C4-2B (cell line): ENCODE results near the gene CD52.

Experiments
- CTCF ChIP-seq: fragments of 450-650 bp; conservative IDR thresholded peaks from 2 replicates; pipeline ENCODE4 v1.5.1; 2017; ENCODE audit warnings: mild to moderate bottlenecking
- ZFX ChIP-seq: fragments of 450-650 bp; IDR thresholded peaks from 2 replicates; pipeline ENCODE4 v1.6.1; 2017

GRCh38 chr1:26295194-26296138 is 22.3 kb upstream of the CD52 start:
- TF ChIP-seq CTCF (no peak), ZFX (no peak)
